A549 (cell line): ENCODE measurements around the gene CTNNA1.
"Not testable (repeated sequence)": the region's sequence is repeated elsewhere in the genome, so short reads cannot be mapped to it uniquely, and the experiment has no call there.

Experiments
- CHD2 ChIP-seq: fragments of 150-350 bp; IDR thresholded peaks from 2 replicates; pipeline ENCODE4 v1.6.1; 2014; ENCODE audit warnings: low read length; ENCODE audit not compliant: partially characterized antibody
- CTCF ChIP-seq: fragments of >200 bp; sonication (Bioruptor Twin); formaldehyde crosslinking; IDR thresholded peaks from 3 replicates; pipeline ENCODE4 v1.5.1; 2016
- NR3C1 ChIP-seq: fragments of >200 bp; sonication (Bioruptor Twin); formaldehyde crosslinking; IDR thresholded peaks from 3 replicates; pipeline ENCODE4 v1.6.1; 2017
- PBX3 ChIP-seq: IDR thresholded peaks from 2 replicates; pipeline ENCODE4 v1.6.1; 2012
- POLR2A ChIP-seq: IDR thresholded peaks from 2 replicates; pipeline ENCODE4 v1.6.1; 2012; ENCODE audit warnings: mild to moderate bottlenecking, low read length
- RNF2 ChIP-seq: fragments of 200-600 bp; sonication (generic); IDR thresholded peaks from 2 replicates; pipeline ENCODE4 v1.6.1; 2016; ENCODE audit warnings: low read depth, mild to moderate bottlenecking, antibody characterized with exemption, moderate library complexity, borderline replicate concordance
- SMC3 ChIP-seq: fragments of >200 bp; sonication (Bioruptor Twin); formaldehyde crosslinking; IDR thresholded peaks from 3 replicates; pipeline ENCODE4 v1.6.1; 2018; ENCODE audit warnings: inconsistent platforms

GRCh38 chr5:138730496-138730895 lies 22.7 kb upstream of the CTNNA1 start:
- not testable (repeated sequence) for TF ChIP-seq CTCF, CHD2, RNF2, PBX3, SMC3, NR3C1, POLR2A
